ENCODE results near the gene CAPN1. TPM values are rescaled to one million over a fixed set of nuclear protein-coding genes. Genes with fewer than 3 reads are reported as not detected.
"Not testable (repeated sequence)": the region's sequence is repeated elsewhere in the genome, so short reads cannot be mapped to it uniquely, and the experiment has no call there.

The CAPN1 gene
- total RNA-seq, 1 donor from 2014 or later = 179 TPM

GRCh38 chr11:65225279-65226102 lies 43.8 kb downstream of the CAPN1 start:
- ATAC-seq (peak; percentile 67), DNase-seq (peak; percentile 79)
- intact Hi-C loops (cut with DNase I) = no loop called here

GRCh38 chr11:65226103-65226442 lies 44.3 kb downstream of the CAPN1 start:
- intact Hi-C loops (cut with DNase I) = no loop called here
- no peak for ATAC-seq

More at GRCh38 chr11:65225279-65226102, 43.8 kb downstream of the CAPN1 start:
- Histone ChIP-seq H3K4me1 (peaks cover 25% of the 10 kb centered on the region), H3K4me3 (peak overlapping the region; percentile 53), H3K27me3 (no peaks in the 10 kb centered on the region), H3K9me3 (no peaks in the 10 kb centered on the region), H3K27ac (peak overlapping the region; percentile 42), H3K36me3 (no peaks in the 10 kb centered on the region)
- peak; percentile 42 for TF ChIP-seq CTCF (IDR thresholded peaks at IDR 0.05)

GRCh38 chr11:65227879-65228278 lies 46.2 kb downstream of the CAPN1 start:
- Histone ChIP-seq H3K27me3 (no peaks in the 10 kb centered on the region), H3K4me1 (peaks cover 16% of the 10 kb centered on the region), H3K4me3 (no peak overlapping the region), H3K27ac (no peak overlapping the region), H3K36me3 (no peaks in the 10 kb centered on the region), H3K9me3 (no peaks in the 10 kb centered on the region)
- intact Hi-C loops (cut with DNase I) = no loop called here
- ATAC-seq (no peak), DNase-seq (no peak)
- no peak for TF ChIP-seq CTCF (IDR thresholded peaks at IDR 0.05)

More at GRCh38 chr11:65226103-65226442, 44.3 kb downstream of the CAPN1 start:
- Histone ChIP-seq H3K9me3 (no peaks in the 10 kb centered on the region), H3K4me3 (peak overlapping the region; percentile 53), H3K27ac (peak overlapping the region; percentile 42), H3K36me3 (no peaks in the 10 kb centered on the region), H3K4me1 (peaks cover 25% of the 10 kb centered on the region), H3K27me3 (no peaks in the 10 kb centered on the region)
- no peak for TF ChIP-seq CTCF (IDR thresholded peaks at IDR 0.05)
- no peak for DNase-seq

GRCh38 chr11:65236194-65237059 lies 54.7 kb downstream of the CAPN1 start:
- Histone ChIP-seq H3K4me3 (no peak overlapping the region), H3K27ac (no peak overlapping the region), H3K27me3 (no peaks in the 10 kb centered on the region), H3K9me3 (no peaks in the 10 kb centered on the region), H3K4me1 (no peaks in the 10 kb centered on the region), H3K36me3 (no peaks in the 10 kb centered on the region)
- no peak for DNase-seq
- ATAC-seq = peak; percentile 30
- TF ChIP-seq CTCF (IDR thresholded peaks at IDR 0.05) = no peak
- intact Hi-C loops (cut with DNase I) = no loop called here

- H3K27ac ChIP-seq; intact Hi-C loops (cut with DNase I); H3K9me3 ChIP-seq; H3K4me3 ChIP-seq; DNase-seq; H3K27me3 ChIP-seq; H3K4me1 ChIP-seq; H3K36me3 ChIP-seq: not testable (repeated sequence)
- ATAC-seq = peak; percentile 30
These were observed 56.6 kb downstream of the CAPN1 start for GRCh38 chr11:65238302-65238701.

GRCh38 chr11:65241134-65241533 lies 59.4 kb downstream of the CAPN1 start:
- DNase-seq = no peak
- TF ChIP-seq CTCF (IDR thresholded peaks at IDR 0.05) = no peak
- Histone ChIP-seq H3K4me3 (no peak overlapping the region), H3K36me3 (no peaks in the 10 kb centered on the region), H3K4me1 (no peaks in the 10 kb centered on the region), H3K27ac (no peak overlapping the region), H3K9me3 (no peaks in the 10 kb centered on the region), H3K27me3 (no peaks in the 10 kb centered on the region)
- intact Hi-C loops (cut with DNase I) = no loop called here
- no peak for ATAC-seq
